HG03439 (cell line): ENCODE results near the gene BRSK2.

ENCODE experiments used
- ATAC-seq: cut with Tn5 transposase; IDR thresholded peaks from one replicate; pipeline ENCODE4 v1.9.1; 2021; ENCODE audit warnings: mild to moderate bottlenecking, moderate library complexity; ENCODE audit not compliant: unreplicated experiment

The BRSK2 gene

DNA sequence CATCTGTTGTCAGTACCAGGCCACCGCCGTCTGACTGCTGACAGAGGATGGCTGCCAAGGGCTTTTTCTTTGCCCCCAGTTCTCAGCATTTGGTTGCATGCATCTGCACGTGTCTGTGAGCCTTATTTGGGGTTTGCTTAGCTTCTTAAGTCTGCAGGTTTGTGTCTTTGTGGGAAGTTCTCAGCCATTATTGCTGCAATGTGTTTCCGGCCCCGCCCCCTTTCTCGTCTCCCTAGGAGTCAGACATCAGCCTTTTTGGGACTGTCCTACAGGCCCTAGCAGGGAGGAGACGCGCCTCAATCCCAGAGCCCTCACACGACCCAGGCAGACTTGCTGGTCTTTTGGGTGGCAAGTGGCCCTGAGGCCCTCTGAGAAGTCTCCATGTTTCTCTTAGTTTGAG lies 88.8 kb downstream of the BRSK2 start:
- ATAC-seq, result no peak

DNA sequence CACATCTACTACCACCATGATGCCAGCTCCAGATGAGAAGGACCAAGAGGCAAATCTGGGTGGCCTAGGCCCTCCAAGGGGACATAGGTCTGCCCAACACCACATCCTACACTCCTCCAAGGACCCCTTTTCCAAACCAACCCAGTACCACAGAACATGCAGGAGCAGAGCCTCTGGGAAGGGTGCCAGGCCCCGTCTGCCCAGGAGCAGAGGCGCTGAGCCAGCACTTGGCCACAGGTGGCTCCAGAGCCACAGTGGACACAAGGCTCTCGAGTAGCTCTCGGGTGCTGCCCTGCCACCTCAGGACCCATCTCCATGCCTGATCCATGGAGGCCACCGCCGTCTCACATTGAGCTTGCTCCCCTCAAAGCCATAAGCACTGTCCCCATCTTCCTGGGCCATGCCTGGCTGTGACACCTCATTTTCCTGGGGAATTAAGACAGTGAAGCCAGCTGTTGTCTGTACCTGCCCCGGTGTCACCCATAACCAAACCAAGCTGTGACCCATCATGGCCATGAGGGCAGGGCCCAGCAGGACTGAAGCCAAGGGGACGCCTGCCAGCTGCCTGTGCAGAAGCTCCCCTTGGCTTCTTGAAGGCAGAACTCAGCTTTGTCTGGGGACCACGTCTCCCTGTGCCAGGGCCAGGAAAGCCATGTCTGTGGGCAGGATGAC lies 89.4 kb downstream of the BRSK2 start:
- no peak for ATAC-seq

DNA sequence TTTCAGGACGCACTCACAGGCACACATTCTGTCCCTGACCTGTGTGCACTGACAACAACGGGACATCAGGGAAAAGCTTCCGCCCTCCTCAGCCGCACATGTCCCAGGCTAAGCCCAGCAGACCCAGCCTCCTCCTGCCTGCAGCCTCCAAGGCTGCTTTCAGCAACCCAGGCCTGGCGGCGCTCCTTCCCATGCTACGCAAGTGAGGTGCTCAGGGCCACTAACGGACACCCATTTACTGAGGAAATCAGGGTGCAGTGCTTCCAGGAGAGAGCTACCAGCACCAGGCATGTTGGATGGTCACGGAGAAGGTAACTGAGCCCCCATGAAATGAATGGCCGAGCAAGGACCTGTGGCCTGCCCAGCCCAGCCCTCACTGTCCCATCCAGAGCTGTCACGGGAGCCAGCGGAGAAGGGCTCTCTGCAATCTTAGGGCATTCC lies 90.0 kb downstream of the BRSK2 start:
- no peak for ATAC-seq

DNA sequence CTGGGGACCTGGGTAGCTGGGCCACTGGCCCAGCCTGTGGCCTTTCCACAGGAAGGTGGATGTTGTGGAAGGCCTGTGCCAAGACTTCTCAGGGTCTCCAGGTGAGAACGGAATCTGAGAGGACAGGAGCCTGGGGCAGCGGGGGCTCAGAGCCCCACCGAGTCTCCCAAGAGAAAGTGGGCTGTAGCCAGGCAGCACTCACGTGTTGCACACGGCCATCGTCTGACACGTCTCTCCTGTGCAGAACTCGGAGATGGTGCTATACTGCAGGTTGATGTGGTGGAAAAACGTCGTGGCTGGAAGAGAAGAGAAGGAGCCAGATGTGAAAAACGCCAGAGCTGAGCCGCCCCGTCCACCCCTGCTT lies 90.4 kb downstream of the BRSK2 start:
- no peak for ATAC-seq

DNA sequence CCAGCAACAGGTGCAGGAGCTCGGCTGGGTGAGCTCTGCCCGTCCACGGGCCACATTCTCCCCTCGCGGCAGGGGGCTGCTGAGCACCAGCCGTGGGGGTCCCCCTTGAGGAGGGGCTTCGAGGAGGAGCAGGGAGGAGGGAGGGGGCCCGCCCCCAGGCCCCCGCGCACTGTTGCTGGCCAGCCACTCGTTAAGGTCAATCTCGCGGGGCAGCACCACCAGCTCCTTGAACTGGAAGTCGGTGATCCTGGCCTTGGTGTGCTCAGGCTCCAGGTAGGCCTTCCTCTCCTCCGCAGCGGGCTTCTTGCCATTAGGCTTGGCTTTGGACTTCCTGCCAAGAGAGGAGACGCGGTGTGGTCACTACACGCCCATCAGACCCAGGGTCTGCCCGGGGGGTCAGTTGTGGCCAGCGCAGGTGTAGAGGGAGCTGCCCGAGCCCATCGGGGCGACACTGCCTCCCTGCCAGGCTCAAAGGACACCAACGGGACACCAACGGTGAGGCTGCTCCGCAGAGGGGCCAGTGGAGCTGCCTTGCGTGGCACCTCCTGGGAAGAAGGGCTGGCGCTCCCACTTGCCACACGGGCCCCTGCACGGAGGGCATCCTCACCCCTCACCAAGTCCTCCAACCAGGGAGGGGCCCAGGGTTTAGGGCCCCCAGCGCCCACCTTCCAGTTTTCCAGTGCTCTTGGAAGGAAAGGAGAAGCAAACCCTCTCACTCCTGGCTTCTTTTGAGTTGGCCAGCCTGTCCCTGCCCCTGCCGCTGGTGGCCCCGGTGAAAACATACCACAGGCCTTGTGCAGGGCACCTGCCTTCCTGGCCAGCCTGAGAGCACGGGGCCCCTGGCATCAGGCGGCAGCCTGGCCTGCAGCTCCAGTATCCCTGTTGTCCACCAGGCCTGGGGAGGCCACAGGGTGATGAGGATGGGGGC lies 91.1 kb downstream of the BRSK2 start:
- ATAC-seq, result no peak

DNA sequence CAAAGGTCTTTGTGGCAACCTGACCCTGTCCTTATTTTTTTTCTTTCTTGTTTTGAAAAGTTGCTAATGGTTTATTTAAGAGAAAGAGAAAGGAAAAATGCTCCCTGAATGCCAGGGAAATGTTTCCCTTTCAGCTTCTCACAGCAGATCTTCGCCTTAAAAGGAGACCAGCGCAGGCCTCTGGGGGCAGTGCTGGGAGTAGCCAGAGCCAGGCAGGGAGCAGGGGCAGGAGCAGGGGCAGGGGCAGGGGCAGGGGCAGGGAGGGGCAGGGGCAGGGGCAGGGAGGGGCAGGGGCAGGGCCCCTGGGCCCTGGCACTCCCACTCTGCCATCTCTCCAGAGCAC lies 91.7 kb downstream of the BRSK2 start:
- ATAC-seq, result no peak

DNA sequence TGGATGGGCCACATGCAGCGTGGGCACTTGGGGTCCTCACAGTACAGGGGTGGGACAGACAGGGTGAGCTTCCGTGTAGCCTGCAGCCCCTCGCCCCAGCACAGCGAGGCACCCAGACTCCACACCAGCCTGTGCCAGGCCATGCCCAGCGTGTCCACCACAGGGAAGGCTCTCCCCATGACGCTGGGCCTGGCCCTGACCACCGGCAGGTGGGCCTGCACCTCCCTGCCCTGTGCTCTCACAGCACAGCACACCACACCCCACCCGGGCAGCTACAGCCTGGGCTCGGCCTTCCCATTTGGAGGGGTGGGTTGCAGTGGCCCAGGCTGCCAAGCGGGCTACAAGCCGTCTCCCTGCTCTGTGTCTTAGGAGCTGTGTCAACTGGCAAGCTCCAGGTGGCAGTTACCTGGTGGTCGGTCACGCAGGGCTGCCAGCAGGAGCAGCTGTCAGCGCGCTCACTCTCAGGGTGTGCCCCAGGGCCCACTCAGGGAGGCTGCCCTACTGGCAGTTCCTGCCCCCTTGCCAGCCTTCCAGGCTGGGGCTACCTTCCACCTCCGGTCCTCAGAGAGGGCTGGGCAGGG lies 92.2 kb downstream of the BRSK2 start:
- ATAC-seq, result no peak

DNA sequence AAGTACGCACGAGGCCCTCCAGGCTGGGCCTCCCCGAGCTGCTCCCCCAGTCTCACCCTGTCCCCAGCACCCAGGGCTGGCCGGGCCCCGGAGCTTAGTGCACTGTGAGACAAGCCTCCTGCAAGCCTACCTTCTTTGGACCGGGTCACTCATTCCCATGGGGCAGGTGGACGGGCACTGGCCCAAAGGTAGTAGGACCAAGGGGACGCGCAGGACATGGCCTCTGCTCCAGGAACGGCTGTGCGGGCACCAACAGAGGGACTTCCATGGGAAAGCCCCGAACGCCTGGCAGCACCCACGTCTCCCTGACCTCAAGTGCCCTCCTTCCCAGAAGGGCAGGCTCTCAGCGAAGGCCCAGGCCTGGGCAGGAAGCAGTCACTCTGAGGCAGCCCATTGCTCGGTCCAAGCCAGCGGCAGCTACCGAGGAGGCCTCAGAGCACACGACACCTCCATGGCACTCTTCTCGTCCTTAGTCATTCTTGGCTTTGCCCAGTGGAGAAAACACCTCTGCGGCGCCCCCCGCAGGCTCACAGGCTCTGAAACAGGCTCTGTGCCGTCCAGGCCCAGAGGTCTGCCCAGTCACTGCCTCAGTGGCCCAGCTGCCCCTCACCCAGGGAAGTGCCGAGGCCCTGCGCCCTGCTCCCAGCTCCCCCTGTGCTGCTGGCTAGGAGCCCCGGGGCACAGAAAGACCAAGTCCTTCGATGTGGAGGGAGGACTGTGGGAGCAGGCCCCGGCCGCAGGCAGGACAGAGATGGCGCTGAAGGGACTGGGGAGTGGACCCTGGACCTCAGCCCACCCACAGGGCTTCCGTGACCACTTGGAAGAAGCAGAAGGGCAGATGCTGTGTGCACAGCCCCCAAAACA lies 93.1 kb downstream of the BRSK2 start:
- ATAC-seq, result no peak

DNA sequence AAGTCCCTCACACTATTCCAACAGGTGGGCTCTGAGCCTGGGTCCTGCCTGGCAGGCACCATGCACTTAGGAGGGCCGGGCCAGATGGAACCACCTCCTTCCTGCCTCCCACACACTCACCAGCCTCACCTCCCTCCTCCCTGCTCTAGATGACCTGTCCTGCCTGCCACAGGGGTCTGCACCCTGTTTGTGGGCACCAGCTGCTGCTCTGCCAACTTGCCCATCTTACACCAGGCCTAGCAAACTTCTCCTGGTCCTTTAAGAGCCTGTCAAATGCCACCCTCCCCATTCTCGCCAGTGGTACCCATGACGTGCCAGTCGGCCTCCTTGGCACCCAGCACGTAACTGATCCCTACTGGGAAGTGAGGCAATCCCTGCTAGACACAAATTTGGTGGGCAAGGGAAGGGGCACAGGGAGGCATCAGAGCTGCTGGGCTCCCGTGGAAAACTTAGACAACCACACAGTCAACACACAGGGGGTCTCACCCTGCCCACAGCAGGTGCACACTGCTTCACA lies 93.8 kb downstream of the BRSK2 start:
- no peak for ATAC-seq

DNA sequence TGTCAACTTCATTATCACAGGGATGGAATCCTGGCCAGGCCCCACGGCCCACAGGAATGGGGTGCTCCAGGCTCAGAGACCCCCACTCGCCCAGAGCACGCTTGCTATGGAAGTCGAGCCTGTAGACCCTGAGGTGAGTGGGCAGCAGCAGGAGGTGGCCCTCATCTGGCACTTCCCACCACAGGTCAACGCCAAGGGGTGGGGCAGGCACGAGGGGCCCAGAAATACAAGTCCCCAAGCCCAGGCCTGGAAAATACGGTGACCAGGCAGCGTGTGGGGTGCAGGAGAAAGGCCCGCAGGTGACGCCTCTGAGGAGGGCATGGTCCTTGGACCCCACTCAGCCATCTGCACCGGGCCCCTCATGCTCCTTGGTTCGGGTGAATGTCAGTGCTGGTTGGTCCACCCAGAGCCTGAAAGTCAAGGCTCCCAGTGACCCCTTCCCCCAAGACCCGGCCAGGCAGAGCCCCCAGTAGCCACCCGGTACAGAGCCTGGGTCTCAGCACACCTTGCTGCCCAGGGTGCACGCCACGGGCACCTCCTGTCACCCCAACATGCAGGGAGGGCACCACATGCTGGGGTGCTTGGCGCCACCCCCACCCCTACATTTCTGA lies 94.4 kb downstream of the BRSK2 start:
- no peak for ATAC-seq

DNA sequence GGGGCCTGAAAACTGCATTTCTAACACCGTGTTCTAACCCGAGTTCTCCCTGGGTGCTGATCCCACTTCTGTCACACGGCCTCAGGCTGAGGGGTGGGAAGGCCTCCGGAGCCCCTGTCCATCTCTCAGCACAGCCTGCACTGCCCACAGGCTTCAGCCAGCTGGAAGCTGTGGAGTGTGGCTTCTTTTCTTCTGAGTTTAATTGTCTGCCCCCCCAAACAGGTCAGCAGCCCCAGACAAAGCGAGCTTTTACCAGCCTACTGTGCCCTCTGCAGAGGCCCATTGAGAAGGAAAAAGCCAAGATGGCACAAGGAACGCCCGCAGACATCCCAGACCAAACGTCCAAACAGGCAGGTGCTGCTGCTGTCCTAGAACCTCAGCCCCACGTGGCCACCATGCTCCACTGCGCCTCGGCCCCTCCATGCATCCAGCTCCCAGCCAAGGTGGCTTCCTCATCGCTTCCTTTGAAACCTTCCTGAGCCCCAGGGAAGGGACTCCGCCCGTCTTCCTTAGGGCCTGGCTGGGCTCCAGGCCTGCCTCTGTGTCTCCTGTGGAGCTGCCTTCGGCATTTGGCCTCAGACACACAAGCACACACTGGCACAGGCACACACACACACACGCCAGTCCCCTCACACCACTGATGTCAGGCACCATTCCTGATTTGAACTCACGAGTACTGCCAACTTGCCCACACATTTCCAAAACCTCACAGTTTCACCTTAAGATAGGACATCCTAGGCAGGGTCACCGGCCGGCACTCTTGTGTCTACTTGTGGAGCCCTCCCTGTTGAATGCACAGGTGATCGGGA lies 95.2 kb downstream of the BRSK2 start:
- ATAC-seq, result no peak

DNA sequence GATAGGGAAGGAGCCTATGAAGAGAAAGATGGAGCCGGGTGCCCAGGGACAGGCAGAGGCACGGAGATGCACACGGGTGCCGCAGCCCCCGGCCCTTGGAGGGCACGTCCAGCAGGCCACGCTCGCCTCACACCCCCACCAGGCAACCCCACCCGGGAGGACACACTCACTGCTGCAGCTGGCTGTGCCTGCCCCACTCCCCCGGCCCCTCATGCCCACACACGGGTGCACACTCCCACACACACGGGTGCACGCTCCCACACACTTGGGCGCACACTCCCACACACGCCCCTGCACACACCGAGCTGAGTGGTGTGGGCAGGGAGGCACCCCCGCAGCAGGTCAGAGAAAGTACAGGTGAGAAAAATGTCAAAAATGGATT lies 95.8 kb downstream of the BRSK2 start:
- no peak for ATAC-seq

DNA sequence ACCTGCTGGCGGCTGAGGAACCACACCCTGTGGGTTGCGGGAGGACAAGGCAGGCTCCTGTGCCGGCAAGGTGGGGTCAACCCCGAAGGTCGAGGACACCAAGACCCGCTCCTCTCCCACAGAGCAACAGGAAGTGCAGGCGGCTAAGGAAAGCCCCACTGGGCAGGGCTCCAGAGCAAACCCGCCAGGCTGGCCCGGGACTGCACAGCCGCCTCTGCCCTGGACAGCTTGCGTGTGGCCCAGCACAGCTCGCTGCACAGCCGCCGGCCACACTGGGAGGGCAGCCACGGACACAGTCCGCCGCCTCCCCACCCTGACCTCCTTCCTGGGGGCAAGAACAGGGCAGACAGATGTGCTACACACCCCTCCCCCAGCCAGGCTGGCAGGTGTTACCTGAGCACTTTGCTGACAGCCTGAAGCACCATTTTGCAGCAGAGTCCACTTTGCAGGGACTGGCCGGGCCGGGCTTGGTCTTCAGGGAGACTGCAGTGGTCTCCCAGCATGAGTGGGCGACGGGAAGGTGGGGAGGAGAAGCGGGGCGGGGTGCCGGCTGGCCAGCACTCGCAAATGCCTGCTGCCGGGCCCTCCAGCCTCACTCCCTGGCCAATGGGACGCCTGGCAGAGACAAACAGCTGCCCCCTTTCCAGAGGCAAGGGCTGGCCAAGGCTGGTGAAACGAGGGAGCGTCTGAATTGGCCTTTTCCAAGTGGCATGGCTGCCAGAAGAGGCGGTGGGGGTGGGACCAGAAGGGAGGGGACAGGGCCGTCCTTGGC lies 96.5 kb downstream of the BRSK2 start, which contains the start of gene MOB2:
Gene MOB2 (minus strand): TSS at position 726 of the 772 bp plus-strand sequence. CDS start 223 bp downstream, at position 503.
- no peak for ATAC-seq

DNA sequence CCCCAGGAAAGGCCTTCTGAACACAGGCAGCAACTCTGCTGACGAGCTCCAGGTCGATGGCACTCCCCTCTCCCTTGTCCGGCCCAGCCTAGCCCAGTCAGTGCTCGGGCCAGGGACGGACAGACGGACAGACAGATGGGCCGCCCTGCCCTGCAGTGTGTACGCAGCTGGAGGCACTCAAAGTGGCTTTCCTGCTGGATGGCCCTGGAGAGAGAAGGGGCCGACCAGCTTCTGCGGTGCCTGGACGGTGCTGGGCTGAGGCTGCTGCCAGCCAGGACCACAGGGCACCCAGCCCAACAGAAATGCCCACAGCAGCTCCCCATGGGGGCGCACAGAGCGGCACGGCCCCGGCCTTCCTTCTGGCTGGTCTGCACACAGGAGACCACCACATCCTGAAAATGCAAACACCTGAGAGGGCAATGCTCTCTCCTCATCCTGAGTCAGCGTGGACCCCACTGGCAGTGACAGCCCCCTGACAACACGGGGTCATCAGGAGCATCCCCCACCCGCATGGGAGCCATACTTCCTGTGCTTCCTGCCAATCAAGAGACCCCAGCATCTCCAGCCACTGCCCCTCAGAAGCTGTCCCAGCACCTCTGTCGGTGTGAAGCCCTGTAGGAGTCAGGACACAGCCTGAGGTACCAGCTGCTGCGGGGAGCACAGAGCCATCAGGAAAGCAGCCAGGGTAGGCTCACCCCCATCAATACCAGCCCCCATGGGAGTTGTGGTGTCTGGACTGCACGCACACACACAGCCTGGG lies 97.5 kb downstream of the BRSK2 start:
- ATAC-seq, result no peak

DNA sequence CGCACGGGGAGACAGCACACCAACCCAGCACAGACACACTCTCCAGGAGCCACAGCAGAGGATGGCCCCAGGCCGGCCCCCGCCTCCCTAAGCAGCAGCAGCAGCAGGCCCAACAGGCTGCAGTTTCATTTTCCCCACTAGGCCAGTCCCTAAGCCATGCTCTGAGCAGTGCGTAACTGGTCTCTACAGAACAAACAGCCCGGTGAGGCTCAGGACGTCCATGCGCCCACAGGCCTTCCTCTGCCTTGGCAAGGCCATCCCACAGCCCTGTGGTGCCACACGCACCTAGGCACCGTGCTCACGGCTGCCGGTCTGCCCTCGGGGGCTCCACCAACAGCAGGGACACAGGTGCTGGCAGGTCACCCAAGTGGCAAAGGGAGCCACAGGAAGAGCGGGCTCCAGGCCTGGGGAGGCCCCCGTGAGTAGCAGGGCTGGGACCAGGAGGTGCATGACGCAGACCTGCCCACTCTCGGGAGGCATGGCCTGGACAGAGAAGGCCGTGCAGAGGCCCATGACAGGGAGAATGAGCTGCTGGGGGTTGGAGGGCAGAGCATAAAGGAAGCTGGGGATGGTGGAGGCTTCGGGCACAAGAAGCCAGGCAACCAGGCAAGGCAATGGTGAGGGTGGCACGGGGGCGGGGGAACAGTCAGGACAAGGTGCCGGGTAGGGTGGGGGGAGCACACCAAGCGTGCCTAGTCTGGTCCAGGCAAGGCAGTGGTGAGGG lies 98.3 kb downstream of the BRSK2 start:
- ATAC-seq, result no peak

DNA sequence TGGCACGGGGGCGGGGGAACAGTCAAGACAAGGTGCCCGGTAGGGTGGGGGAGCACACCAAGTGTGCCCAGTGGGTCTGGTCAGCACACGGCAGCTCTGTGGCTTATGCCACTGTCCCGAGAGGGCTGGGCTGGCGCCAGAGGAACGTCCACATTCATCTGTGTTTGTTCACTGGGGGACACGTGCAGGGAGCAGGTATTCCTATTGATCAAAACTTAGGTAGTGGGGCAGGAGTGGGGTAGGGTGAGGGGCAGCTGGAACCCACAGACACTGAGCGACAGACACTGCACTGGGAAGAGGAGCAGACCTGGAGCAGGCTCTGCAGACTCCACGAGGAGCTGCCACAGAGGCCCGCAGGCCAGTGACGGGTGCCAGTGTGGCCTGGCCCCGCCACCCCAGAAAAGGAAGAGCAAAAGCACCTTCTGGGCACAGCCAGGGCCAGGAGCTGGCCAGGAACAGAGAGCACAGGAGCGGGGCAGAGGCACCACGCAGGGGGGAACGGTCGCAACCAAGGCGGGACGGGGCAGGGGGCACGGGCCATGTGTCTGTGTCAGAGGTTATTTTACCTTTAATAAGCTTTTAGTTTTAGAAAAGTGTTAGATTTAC lies 98.9 kb downstream of the BRSK2 start:
- ATAC-seq, result no peak

DNA sequence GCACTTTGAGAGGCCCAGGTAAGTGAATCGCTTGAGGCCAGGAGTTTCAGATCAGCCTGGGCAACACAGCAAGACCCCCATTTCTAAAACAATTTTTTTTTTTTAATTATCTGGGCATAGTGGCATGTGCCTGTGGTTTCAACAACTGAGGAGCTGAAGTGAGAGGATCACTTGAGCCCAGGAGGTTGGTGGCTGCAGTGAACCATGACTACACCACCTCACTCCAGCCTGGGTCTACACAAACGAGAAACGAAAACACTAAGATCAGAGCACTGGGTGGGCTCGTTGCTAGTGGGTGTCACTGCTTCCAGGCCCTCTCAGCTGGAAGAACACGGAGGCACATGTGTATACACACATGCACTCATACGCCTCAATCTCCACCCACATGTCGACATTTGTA lies 100.9 kb downstream of the BRSK2 start:
- ATAC-seq, result no peak
